Measurements from ENCODE around the gene ALDH1B1.

- TF ChIP-seq POLR2A (IDR thresholded peaks at IDR 0.05) (no peak), EP300 (IDR thresholded peaks at IDR 0.05) (no peak), CTCF (IDR thresholded peaks at IDR 0.05) (no peak)
Observed at GRCh38 chr9:38360839-38361472, 31.5 kb upstream of the ALDH1B1 start.

Measured in sigmoid colon (tissue), 4 donors.